NCI-H1092 (cell line): ENCODE measurements around the gene MIB1.

Experiments used
- DNase-seq: peaks from one replicate; lab custom pipeline; 2025; lab: John Stamatoyannopoulos, UW

Gene MIB1

GRCh38 chr18:21815101-21815500 is 74.5 kb downstream of the MIB1 start:
- no peak for DNase-seq

GRCh38 chr18:21820033-21820810 is 79.6 kb downstream of the MIB1 start:
- no peak for DNase-seq

- no peak for DNase-seq
Observed at GRCh38 chr18:21820811-21821143, 80.2 kb downstream of the MIB1 start.

DNA sequence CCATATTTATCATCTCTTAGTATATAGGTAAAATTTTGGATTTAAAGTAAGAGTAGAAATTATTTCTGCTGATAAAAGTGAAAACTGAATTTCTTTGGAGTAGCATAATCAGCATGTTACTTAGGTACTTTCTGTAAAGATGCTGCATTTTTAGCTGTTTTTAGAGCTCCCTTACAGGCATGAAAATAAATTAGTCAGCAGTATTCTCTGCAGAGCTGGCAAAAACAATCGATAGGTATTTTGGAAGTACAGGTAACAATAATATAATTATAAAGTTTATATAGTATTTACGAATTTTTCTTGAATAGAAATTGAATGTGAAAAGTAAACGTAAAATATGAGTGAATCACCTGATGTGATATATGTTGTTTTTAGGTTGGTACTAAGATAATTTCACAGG is 83.3 kb downstream of the MIB1 start:
- DNase-seq: no peak

DNA sequence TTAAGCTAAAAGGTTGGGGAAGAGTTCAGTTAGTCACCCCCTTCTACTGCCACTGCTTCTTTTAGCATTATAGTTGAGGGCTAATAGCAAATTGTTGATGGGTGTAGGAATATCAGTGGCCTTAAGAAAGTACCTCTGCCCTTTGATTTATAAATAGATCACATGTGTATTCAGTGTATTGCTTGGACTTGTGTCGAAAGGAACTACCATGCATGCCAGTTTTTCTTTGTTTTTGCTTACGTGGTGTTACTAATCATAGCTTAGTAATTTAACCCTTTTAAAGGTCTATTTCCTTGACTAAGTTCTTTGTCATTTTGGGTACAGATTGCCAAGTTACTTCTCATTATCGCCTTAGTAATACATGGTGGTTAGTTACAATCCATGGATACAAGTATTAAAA is 85.6 kb downstream of the MIB1 start:
- DNase-seq: no peak

DNA sequence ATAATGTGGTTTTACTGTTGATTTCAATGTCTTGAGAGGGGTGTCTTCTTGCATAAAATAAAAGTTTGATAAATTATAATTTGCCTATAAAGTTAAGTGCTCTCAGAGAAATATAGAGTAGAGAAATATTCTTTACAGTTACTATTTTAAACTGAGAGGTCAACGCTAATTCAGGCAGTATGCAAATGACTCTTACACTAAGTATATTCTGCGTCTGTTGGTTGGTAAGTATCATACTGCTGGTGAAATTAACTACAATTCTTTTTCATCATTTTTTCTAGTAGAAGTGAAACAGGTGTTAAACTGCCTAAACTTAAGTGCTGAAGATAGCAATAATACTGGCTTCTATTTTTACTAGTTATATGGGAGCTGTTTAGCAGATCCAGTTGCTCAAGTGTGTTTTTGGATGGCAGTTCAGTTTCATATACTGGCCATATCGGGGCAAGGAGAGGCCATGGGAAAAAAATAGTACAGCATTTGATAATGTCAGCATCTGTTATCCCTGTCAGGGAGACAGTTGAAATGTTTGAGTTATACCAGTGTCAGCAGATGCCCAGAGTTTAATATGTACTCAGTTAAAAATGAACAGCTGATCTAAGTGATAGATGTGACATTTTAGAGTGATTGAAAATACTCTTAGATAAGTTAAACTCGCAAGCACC is 86.2 kb downstream of the MIB1 start:
- DNase-seq: no peak

DNA sequence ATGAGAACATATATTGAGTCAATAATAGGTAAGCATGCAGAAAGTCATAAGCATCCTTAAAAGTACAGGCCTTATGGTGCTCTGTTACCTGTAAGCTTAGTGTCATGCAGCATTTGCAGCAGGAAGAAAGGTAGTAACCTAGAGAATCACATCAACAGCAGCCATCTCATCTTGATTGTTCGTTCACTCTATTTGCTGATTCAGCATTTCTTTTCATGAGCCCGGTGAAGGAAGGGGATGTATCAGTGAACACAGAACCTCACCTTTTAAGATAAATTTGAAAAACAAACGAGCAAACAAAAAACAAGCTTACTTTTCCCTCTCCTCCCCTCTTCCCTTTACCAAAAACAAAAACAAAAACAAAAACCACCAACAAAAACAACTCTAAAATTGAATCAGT is 89.9 kb downstream of the MIB1 start:
- DNase-seq: no peak

DNA sequence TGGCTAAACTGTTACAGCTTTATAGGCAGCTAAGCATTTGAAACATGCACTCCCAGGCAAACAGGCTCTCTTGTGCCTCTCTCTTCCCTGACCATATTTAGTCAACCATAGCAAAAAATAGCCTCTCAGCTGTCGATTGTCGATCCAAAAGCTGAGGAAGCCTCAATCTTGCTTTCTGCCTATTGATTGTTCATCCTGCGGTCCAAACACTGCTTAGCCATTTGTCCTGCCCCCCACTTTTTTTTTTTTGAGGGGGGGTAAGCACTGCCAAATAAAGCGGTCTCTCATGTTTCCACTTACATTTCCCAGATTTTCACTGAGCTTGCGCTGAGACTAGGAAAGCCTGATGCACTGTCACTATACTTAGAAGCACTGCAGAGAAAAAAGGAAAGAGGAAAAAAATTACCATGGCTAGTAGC is 90.8 kb downstream of the MIB1 start:
- no peak for DNase-seq

DNA sequence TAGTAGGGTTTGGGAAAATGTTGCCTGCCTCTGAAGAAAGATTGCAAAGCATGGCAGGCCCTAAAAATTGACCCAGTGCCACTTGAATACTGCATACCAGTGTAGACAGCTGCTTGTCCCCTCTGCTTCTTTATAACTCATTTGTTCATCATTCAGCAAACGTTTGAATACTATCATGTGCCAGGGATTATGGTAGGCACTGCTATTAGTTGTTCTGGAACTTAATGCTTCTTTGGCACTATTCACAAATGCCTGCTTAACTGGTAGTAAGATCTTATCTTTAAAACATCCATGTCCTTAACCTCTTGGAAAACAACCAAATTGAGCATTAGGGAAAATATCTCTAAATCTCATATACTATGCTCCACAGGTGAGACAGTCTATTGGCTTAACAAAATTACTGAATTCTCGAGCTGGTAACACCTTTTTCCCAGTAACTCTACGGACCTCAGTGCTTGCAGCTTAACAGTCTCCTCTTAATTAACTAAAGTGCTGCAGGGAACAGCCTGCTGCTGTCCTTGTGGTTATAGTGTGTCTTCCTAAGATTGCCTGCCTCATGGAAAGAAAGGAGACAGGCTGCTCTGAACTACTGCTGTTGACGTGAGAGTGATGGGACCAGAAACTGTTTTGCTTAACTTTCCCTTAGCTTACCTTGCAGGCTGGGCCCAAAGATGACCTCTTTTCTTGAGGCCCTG is 93.2 kb downstream of the MIB1 start:
- DNase-seq: no peak

DNA sequence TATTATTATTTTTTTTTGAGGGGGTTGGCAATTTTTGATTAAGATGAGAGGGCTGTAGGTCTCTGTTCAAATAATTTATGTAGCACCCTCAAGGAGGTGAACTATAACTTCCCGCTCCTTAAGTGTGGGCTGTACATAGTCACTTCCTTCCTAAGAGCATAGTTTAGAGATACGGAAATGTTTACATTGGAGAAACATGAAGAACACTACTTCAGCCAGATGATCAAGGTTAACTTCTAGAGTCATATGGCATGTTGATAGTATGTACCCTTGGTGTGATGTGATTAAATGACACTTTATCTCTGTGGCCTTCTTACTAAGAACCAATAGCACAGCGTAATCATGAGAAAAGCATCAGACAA is 93.7 kb downstream of the MIB1 start:
- no peak for DNase-seq

- DNase-seq: no peak
Observed at GRCh38 chr18:21841570-21841969, 101.0 kb downstream of the MIB1 start.

- no peak for DNase-seq
Observed at GRCh38 chr18:21843341-21843740, 102.7 kb downstream of the MIB1 start.

GRCh38 chr18:21851327-21851961 is 110.9 kb downstream of the MIB1 start:
- DNase-seq: no peak

GRCh38 chr18:21853016-21853415 is 112.4 kb downstream of the MIB1 start:
- DNase-seq: no peak

GRCh38 chr18:21853775-21854552 is 113.4 kb downstream of the MIB1 start:
- DNase-seq: no peak

DNA sequence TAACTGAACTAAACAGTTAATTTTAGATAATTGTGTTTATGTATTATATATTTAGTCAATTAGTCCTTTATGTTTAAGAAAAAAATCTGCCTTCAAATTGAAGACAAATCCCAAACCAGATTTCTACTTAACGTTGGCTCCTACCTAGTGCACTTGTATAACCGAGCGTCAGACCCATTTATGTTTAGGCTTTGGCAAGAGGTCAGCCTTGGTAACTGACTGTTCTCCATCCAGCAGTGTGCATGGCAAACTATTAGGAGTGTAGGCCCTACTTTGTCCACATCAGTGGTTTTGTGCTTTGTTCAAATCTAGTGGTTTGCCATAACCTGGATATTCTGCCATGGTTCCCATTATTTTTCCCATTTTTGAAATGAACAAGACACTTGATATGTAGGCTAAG is 114.8 kb downstream of the MIB1 start:
- no peak for DNase-seq

- DNase-seq: no peak
Observed at GRCh38 chr18:21857871-21858270, 117.3 kb downstream of the MIB1 start.

DNA sequence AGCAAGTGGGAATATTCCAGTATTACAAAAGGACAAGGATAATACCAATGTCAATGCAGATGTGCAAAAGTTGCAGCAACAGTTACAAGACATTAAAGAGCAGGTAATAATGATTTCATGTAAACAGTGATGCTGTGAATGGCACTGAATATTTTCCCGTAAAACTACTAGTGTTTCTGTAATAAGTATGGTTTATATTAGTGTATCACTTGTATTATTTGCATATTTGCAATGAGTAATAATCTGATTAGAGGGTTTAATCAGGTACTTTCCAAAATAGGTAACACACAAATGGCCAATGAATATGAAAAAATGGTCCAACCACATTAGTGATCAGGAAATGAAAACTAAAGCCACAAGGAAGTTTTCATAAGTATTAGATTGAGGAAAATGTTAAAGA is 118.0 kb downstream of the MIB1 start:
- DNase-seq: no peak

DNA sequence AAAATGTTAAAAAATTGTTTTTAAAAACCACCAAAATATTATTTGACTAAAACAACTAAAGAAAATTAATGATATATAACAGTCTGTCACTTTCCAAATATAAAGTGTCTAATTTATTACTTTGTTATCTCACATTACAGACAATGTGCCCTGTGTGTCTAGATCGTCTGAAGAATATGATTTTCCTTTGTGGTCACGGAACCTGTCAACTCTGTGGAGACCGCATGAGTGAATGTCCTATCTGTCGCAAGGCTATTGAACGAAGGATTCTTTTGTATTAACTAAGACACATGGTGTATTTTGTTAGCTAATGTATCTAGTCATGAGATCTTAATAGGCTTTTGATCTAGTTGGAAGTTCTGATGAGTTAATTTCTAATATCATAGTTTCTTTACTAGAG is 123.8 kb downstream of the MIB1 start:
- DNase-seq: no peak

- DNase-seq: no peak
Observed at GRCh38 chr18:21865043-21865442, 124.5 kb downstream of the MIB1 start.

DNA sequence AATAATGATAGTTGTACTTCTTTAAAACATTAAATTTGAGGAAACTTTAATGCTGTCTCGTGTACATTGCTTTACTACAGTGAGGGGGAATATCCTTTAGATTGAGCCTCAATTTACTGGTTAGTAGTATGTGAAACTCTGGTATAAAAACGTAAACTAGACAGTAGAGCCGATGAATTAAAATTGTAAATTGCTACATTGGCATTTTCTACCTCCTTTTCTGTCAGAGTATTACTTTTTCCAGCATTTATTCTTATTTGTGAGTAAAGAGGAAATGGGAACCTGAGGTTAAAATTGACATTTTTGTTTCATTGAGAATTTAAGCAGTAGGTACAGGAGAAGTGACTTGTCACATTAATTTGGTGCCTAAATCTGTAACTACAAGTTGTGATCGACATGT is 128.2 kb downstream of the MIB1 start:
- DNase-seq: no peak

- no peak for DNase-seq
Observed at GRCh38 chr18:21889570-21889969, 149.0 kb downstream of the MIB1 start.
